Thyroid gland (tissue), 4 donors: ENCODE data around the gene CYP26C1. TPM values are rescaled to one million over a fixed set of nuclear protein-coding genes. Genes with fewer than 3 reads are reported as not detected.

Experiments
- DNase-seq, 2 donors: peaks; one replicate each; pipeline ENCODE4 v3.0.0-alpha.2; 2019
- H3K27ac ChIP-seq, 3 donors: fragments of 200-600 bp; sonication (generic); 1 replicate in 2 of 3; 2 replicates in 1 of 3; pipeline ENCODE4 v1.5.1; 2016 to 2019; ENCODE audit warnings: mild to moderate bottlenecking in 1 of 3, moderate library complexity in 1 of 3
- H3K27me3 ChIP-seq: fragments of 200-600 bp; sonication (generic); one replicate; pipeline ENCODE4 v1.5.1; 2019
- H3K36me3 ChIP-seq, 2 donors: fragments of 200-600 bp; sonication (generic); one replicate each; pipeline ENCODE4 v1.5.1; 2016 to 2019
- H3K4me1 ChIP-seq, 2 donors: fragments of 200-600 bp; sonication (generic); one replicate each; pipeline ENCODE4 v1.5.1; 2017 to 2019
- H3K4me3 ChIP-seq, 3 donors: fragments of 200-600 bp; sonication (generic); replicated peaks in 1 of 3; 1 replicate in 2 of 3; 2 replicates in 1 of 3; pipeline ENCODE4 v1.5.1; 2016; ENCODE audit warnings: mild to moderate bottlenecking in 1 of 3
- H3K9me3 ChIP-seq: fragments of 200-600 bp; sonication (generic); one replicate; pipeline ENCODE4 v1.5.1; 2017
- CTCF ChIP-seq, 6 experiments: fragments of 200-600 bp in 3 of 6; fragments of 450-650 bp in 3 of 6; sonication (generic) in 3 of 6; IDR thresholded peaks; one replicate each; pipeline ENCODE4 v1.5.1; 2016 to 2019; ENCODE audit warnings: antibody characterized with exemption in 6 of 6, mild to moderate bottlenecking in 2 of 6, inconsistent platforms in 1 of 6, moderate library complexity in 1 of 6
- POLR2A ChIP-seq, 2 donors: fragments of 450-650 bp; IDR thresholded peaks; one replicate each; pipeline ENCODE4 v1.6.1; 2017; ENCODE audit warnings: antibody characterized with exemption in 2 of 2, mild to moderate bottlenecking in 2 of 2, moderate library complexity in 1 of 2
- WGBS, 2 donors: methylation state at CpG; one replicate each; pipeline ENCODE4 v1.1.5; 2017; 5-methylcytosine and 5-hydroxymethylcytosine counted together
- intact Hi-C: fragments of 100-400 bp; cut with DNase I; formaldehyde crosslinking; loops from one replicate; pipeline ENCODE4 v1.15.1; 2023
- total RNA-seq, 4 donors: library from RNA; depleted of rRNA; stranded (reverse); fragments of >200 nt; gene quantifications; one replicate each; pipeline ENCODE4 v1.2.3, GENCODE V29; 2016

CYP26C1 gene
- total RNA-seq, 4 donors from 2014 or later: 0.13 to 0.22 (median 0.20) TPM; not detected in 1

- intact Hi-C loops: loop anchor here (10.0 kb wide), 1 partner anchor 277 kb away; no protein-coding TSS in a partner anchor
- 90 to 95% methylated on average over 5 of the region's 5 CpGs for WGBS, 2 donors
- no peak for DNase-seq
- TF ChIP-seq POLR2A (IDR thresholded peaks at IDR 0.05) (no peak), CTCF (IDR thresholded peaks at IDR 0.05) (no peak)
- Histone ChIP-seq H3K4me1 (peaks cover 22 to 24% of the 10 kb centered on the region in 2 donors), H3K9me3 (no peaks in the 10 kb centered on the region), H3K4me3 (no peak overlapping the region), H3K27ac (no peak overlapping the region), H3K27me3 (peaks cover 22% of the 10 kb centered on the region), H3K36me3 (no peaks in the 10 kb centered on the region)
Observed at GRCh38 chr10:93077860-93078337, 17.3 kb downstream of the CYP26C1 start.

GRCh38 chr10:93079663-93080349 is 19.2 kb downstream of the CYP26C1 start:
- Histone ChIP-seq H3K36me3 (no peaks in the 10 kb centered on the region), H3K27me3 (peaks cover 9% of the 10 kb centered on the region), H3K4me3 (no peak overlapping the region), H3K9me3 (no peaks in the 10 kb centered on the region), H3K27ac (no peak overlapping the region), H3K4me1 (peaks cover 4 to 5% of the 10 kb centered on the region in 2 donors)
- TF ChIP-seq CTCF (IDR thresholded peaks at IDR 0.05) (no peak), POLR2A (IDR thresholded peaks at IDR 0.05) (no peak)
- DNase-seq: no peak
- intact Hi-C loops: loop anchor here (10.0 kb wide), 2 partner anchors 215 to 275 kb away; no protein-coding TSS in a partner anchor
- WGBS, 2 donors: 50 to 55% methylated on average over 7 to 8 of the region's 9 CpGs

GRCh38 chr10:93080350-93081046 is 19.9 kb downstream of the CYP26C1 start:
- peak; percentile 47 to 59 for DNase-seq
- no peak overlapping the region for H3K4me3 ChIP-seq

GRCh38 chr10:93081318-93081717 is 20.7 kb downstream of the CYP26C1 start:
- DNase-seq: no peak
- WGBS, 2 donors: 70% methylated on average over 3 of the region's 3 CpGs
- H3K27ac ChIP-seq: no peak overlapping the region
- H3K36me3 ChIP-seq: no peaks in the 10 kb centered on the region
- TF ChIP-seq POLR2A (IDR thresholded peaks at IDR 0.05): no peak
- no peak for TF ChIP-seq CTCF (IDR thresholded peaks at IDR 0.05)
- H3K9me3 ChIP-seq: no peaks in the 10 kb centered on the region
- no peaks in the 10 kb centered on the region for H3K27me3 ChIP-seq
- intact Hi-C loops: loop anchor here (10.0 kb wide), 1 partner anchor 213 kb away; no protein-coding TSS in a partner anchor
- H3K4me1 ChIP-seq: no peaks in the 10 kb centered on the region
- H3K4me3 ChIP-seq: no peak overlapping the region

More at GRCh38 chr10:93080350-93081046, 19.9 kb downstream of the CYP26C1 start:
- Histone ChIP-seq H3K4me1 (no peaks in the 10 kb centered on the region), H3K27me3 (peaks cover 2% of the 10 kb centered on the region), H3K27ac (no peak overlapping the region), H3K36me3 (no peaks in the 10 kb centered on the region), H3K9me3 (no peaks in the 10 kb centered on the region)
- WGBS, 2 donors: 51 to 53% methylated on average over 20 to 22 of the region's 22 CpGs
- TF ChIP-seq POLR2A (IDR thresholded peaks at IDR 0.05) (no peak), CTCF (IDR thresholded peaks at IDR 0.05) (peak; percentile 63 to 86 (median 70))
- intact Hi-C loops: loop anchor here (10.0 kb wide), 1 partner anchor 214 kb away; no protein-coding TSS in a partner anchor
